Left ventricle myocardium superior (tissue), 1 donor: ENCODE results near the gene CCDC195. TPM values are rescaled to one million over a fixed set of nuclear protein-coding genes. Genes with fewer than 3 reads are reported as not detected.
A peak's percentile ranks its signal among the peaks of the same experiment; 100 is the strongest.

Experiments
- ATAC-seq: fragments of 200-7000 bp; cut with Tn5 transposase; one replicate; pipeline ENCODE4 v1.9.1; 2020; ENCODE audit warnings: mild to moderate bottlenecking, moderate library complexity
- DNase-seq: peaks from one replicate; pipeline ENCODE4 v3.0.0-alpha.2; 2020
- intact Hi-C: fragments of 100-400 bp; cut with micrococcal nuclease; formaldehyde crosslinking; loops from one replicate; pipeline ENCODE4 v1.11.0; 2022
- long read RNA-seq: library from polyadenylated mRNA; unstranded; transcript quantifications from one replicate; pipeline ENCODE4 v2.0.0, GENCODE V29; 2021
- total RNA-seq: library from RNA; stranded (reverse); fragmentation: NEBNext Ultra II Directional; extraction: Animal tissue kit (Norgen Biotek cat#: 25700); gene quantifications from one replicate; pipeline ENCODE4 v1.2.1, GENCODE V29; 2021
- donor health status: DM: no; HTN: yes; CAD: no; lungs with severe emphysema.

CCDC195 gene
- total RNA-seq = not detected
- long read RNA-seq = 0 reads

- intact Hi-C loops = no loop called here
- ATAC-seq (no peak), DNase-seq (no peak)
These were observed at the start of gene CCDC195 for GRCh38 chr2:224716201-224716600. TSS of gene CCDC195 (minus strand) at chr2:224716365. CDS start at chr2:224716365, 0 bp downstream.

- ATAC-seq (no peak), DNase-seq (no peak)
- intact Hi-C loops = no loop called here
These were observed 48.5 kb upstream of the CCDC195 start for GRCh38 chr2:224764565-224765236.

- intact Hi-C loops = no loop called here
- DNase-seq = no peak
- no peak for ATAC-seq
These were observed 41.9 kb upstream of the CCDC195 start for GRCh38 chr2:224757934-224758548.

- intact Hi-C loops = no loop called here
- DNase-seq (no peak), ATAC-seq (peak; percentile 90)
These were observed 37.8 kb upstream of the CCDC195 start for GRCh38 chr2:224753743-224754540.

GRCh38 chr2:224751996-224752698, 36.0 kb upstream of the CCDC195 start:
- ATAC-seq = no peak
- intact Hi-C loops = no loop called here
- no peak for DNase-seq

- intact Hi-C loops = no loop called here
- DNase-seq (no peak), ATAC-seq (no peak)
These were observed 33.0 kb upstream of the CCDC195 start for GRCh38 chr2:224749136-224749535.

- DNase-seq = no peak
These were observed 31.6 kb upstream of the CCDC195 start for GRCh38 chr2:224747765-224748164.

GRCh38 chr2:224736227-224736626, 20.1 kb upstream of the CCDC195 start:
- ATAC-seq (no peak), DNase-seq (no peak)
- intact Hi-C loops = no loop called here

More at GRCh38 chr2:224747765-224748164, 31.6 kb upstream of the CCDC195 start:
- intact Hi-C loops = no loop called here
- ATAC-seq = no peak

- DNase-seq (no peak), ATAC-seq (no peak)
- intact Hi-C loops = no loop called here
These were observed 18.8 kb upstream of the CCDC195 start for GRCh38 chr2:224734949-224735348.

GRCh38 chr2:224731665-224732064, 15.5 kb upstream of the CCDC195 start:
- DNase-seq (no peak), ATAC-seq (no peak)
- intact Hi-C loops = no loop called here

- no peak for ATAC-seq
- intact Hi-C loops = no loop called here
- DNase-seq = no peak
These were observed 13.3 kb upstream of the CCDC195 start for GRCh38 chr2:224729435-224729834.

- intact Hi-C loops = no loop called here
- DNase-seq (no peak), ATAC-seq (no peak)
These were observed 8.2 kb upstream of the CCDC195 start for GRCh38 chr2:224724331-224724730.

- ATAC-seq (peak; percentile 39), DNase-seq (no peak)
- intact Hi-C loops = no loop called here
These were observed 7.5 kb upstream of the CCDC195 start for GRCh38 chr2:224723586-224724217.

GRCh38 chr2:224722770-224723169, 6.6 kb upstream of the CCDC195 start:
- DNase-seq (no peak), ATAC-seq (no peak)
- intact Hi-C loops = no loop called here

- ATAC-seq (no peak), DNase-seq (no peak)
- intact Hi-C loops = no loop called here
These were observed 6.1 kb upstream of the CCDC195 start for GRCh38 chr2:224722250-224722649.

- ATAC-seq = no peak
- no peak for DNase-seq
- intact Hi-C loops = no loop called here
These were observed 756 bp upstream of the CCDC195 start for GRCh38 chr2:224716921-224717320.

- DNase-seq (no peak), ATAC-seq (peak; percentile 92)
- intact Hi-C loops = no loop called here
These were observed 4.1 kb downstream of the CCDC195 start for GRCh38 chr2:224711859-224712665.

- intact Hi-C loops = no loop called here
- DNase-seq (no peak), ATAC-seq (no peak)
These were observed 4.8 kb downstream of the CCDC195 start for GRCh38 chr2:224711381-224711780.
